HUDEP-2 (cell line): ENCODE results near the gene DUSP22.
"Not testable (repeated sequence)": the region's sequence is repeated elsewhere in the genome, so short reads cannot be mapped to it uniquely, and the experiment has no call there.

Experiments
- DNase-seq, 76 experiments: peaks; one replicate each; lab custom pipeline; 2025; ENCODE audit not compliant: unreplicated experiment in 76 of 76; lab: John Stamatoyannopoulos, UW

The DUSP22 gene

GRCh38 chr6:376827-377640, 84.7 kb downstream of the DUSP22 start:
- DNase-seq = no peak

DNA sequence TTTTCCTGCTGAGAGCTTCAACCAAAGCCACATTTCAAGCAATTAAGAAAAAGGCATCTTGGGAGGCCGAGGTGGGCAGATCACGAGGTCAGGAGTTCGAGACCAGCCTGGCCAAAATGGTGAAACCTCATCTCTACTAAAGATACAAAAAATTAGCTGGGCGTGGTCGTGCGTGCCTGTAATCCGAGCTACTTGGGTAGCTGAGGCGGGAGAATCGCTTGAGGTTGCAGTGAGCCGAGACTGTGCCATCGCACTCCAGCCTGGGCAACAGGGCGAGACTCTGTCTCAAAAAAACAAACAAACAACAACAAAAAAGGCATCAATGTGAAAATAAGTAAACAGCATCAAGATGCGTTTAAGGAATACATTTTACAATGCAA, 85.3 kb downstream of the DUSP22 start:
- DNase-seq = not testable (repeated sequence)

GRCh38 chr6:378090-378957, 86.0 kb downstream of the DUSP22 start:
- DNase-seq = no peak

DNA sequence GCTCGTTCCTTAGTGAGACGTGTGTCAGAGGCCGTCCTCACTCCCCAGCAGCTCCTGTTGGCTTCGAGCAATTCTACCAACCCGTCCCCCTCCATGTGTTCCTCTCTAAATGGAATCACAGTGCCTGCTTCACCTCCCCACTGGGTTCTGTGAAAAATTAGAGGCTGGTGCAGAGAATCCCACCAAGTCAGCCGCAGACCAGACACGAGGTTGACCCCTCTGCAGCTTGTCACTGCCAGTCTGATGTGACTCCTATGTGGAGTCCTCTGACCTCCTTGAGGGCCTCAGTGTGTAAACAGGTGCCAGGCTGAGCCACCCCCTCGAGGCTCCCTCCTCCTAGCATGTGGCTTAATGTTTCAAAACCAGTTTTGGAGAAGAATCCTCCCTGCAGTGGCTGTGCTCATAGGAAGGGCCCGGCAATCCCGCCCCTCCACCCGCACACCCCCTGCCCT, 86.7 kb downstream of the DUSP22 start:
- no peak for DNase-seq

DNA sequence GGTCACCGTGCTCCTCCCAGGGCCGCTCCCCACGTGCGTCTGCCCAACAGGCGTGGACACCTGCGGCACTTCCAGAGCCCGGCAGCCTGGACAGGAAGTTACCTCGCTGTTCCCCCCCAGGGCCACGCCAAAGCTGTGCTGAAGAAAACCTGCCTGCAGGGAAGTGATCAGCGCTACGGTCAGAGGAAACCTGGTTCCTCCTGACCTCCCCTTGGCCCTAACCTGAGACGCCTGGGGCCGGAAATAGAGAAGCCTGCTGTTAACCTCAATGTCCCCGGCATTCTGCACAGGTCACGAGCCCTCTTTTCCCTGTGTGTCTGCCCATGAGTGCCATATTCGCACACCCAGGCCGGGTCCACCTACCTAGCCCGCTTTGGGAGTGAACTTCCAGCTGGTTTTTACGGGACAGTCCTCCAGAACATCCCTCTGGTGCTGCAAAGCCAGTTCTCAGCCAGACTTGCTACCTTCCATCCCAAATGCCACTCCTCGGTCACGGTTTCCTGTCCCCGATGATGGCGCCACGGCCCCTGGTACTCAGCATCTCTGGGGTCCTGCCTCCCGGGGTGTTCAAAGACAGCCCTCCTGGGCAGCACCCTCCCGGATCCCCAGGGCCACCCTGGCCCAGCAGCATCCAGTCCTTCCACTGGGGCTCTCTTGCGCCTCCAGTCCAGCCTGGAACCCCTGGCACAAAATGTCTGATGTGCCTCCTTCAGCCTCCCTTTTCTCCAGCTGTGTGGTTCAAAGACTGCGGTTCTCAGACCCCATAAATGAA, 87.3 kb downstream of the DUSP22 start:
- DNase-seq = no peak

DNA sequence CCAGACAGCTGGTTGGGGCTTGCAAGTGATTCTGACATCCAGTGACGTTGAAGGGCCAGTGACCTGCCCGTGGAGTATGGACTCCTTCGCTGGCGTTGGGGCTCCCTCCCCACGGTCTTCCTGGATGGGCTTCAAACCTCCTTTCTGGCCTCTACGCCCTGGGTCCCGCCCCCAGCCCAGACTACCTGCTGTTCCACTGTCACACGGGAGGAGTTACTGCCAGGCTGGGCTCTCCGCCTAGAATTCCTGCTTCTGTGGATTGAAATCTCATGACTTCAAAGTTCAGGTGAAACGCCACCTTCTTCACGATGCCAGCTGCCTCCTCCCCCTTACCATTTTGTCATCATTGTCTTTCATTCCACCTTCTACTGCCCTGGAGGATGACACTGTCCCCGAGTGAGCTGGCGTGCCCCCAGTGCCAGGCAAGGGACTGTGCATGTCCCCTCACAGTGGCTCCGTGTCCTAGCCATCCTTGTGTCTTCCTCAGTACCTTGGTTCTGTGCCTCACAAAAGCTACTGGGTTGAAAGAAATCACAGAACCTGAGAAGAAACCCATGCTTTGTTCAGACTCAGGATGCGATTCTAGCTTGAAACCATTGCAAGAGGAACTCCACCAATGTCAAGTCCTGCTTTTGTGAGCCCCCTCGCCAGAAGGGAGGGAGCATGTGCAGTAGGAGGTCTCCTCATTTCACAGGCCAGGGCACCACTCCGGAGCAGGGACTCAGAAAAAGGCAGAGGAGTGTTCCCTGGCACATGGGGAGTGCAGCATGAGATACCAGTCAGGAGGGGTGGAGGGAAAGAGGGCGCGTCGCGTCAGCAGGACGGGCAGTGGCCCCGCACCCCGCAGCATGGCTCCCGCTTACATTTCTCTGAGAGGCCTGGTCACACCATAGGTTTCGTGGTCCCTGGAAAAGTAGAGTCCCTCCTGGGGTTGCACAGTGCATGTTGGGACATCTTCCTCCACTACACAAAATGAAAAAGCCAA, 88.2 kb downstream of the DUSP22 start:
- no peak for DNase-seq

DNA sequence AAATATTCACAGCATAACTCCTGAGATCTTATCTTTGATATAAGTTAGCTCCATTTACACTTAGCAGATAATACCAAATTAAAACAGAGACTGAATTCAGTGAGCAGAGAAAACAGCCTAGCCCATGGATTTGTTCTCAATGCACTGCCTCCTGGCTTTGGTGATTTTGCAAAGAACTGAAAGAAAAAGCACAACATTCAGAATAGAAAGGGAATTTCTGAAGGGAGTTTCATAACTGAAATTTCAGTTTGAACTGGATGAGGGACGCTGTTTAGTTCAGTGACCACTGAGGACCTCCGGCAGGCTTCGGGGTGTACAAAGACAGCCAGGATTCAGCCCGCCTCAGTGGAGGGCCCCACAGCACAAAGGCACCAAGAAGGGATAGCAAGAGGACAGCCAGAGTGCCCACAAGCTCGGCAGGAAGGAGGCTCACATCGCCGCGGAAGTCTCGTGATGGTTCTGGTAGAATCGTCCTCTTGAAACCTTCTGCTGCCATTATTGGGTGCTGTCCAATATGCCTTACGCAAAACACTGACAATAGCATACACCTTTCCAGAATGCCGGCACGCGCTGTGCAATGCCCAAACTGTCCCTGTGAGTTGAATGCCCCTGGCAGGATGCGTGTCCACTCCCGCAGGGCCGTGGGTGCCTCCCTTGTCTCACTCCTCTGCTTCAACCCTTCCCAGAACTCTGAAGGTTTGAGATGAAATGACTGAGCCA, 89.6 kb downstream of the DUSP22 start:
- no peak for DNase-seq

DNA sequence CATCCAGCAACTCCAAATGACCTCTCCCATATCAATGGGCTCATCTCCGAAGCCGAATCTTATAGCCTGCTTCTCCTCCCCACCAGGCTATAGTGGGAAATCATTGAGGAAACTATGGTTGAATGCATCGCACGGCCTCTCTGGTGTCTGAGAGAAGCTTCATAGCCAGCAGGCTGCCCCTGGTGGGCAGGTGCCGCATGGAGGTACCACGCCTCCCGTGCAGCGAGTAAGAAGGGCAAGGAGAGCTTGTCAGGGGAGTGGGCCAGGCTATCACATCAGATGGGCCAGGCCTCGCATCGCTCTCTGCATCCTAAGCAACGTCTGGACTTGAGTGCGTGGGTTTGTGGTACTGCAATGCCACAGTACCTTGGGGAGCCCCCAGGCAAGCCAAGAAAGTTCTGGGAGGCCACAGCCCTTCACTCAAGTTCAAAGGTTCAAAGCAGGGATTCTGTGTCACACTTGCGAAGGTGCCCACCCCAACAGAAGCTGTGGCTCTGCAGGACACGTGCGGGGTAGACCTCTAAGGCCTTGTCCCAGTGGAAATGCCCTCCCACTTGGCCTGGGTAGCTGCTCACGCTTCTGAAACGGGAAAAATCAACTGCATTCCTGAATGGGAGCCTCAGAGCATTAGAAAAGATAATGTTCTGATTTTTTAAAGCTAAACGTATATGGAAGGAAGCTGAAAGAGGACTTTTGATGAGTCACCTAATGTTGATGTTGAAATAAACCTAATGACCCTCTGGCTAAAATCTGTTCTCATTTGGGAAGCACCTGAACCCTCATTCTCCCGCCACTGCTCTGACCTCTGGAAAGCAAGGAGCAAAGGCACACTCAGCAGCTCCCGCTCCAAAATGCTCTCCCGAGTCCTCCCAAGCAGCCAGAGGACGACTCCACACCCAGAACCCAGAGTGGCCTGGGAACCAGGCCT, 90.9 kb downstream of the DUSP22 start:
- DNase-seq = no peak

DNA sequence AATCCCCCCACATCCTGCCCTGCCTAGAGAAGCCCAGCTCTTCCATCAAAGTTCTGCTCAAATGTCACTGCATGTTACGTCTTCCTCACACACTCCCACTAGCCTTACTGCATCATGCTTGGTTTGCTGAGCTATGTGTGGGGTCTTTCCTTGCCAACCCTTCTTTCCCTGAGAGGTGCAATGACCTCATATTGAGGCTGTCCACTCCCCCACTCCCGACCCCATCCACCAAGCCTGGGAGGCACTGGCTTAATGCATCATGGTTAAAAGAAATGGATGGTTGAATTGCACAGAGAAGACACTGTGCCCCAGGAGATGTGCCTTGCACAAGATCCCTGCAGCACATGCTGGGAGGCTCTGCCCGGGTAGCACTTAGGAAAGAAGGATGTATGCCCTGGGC, 91.6 kb downstream of the DUSP22 start:
- DNase-seq = no peak

DNA sequence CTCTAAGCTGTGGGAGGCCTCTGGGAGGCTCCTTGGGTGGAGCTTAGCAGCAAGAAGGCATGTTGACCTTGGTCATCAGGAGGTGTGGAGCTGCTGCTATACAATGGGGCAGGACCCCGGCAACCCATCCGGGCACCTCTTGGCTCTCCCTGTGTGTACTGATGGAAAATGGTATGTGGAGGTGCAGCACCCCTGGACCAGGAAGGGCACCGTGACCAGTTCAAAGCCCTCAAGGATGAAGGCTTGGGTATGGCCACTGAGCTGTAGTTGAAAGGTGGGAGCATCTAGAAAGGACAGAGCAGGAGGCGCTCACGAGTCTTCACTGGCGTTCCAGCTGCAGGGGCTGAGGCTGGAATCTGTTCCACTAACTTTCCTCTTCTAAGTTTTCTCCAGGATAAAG, 92.6 kb downstream of the DUSP22 start:
- DNase-seq = no peak

- no peak for DNase-seq
Measured at GRCh38 chr6:385614-386013, 93.3 kb downstream of the DUSP22 start.

DNA sequence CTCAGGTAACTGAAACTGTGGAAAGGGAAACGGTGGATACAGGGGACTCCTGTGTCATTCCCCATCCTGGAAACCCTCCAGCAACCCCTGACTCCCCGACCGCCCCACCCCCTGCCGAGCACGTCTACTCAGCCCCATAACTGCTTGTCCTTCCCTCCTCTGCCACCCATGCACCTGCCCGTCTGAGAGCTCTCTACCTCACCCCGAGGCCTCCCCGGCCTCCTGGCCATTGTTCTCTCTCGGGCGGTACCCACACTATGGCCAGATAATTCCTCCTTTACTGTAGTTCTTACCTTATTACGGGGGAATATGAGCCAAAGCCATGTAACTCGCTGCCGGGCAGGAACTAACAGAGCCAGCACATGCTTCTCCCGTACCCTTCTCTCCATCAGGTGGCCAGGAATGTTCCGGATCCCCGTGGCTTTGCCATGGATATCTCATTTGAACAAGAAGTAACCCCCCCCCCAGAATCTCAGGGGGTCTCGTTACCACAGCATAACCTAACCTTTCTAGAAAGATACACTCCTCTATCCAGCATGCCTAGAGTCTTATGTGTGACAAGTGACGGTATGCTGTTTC, 94.5 kb downstream of the DUSP22 start:
- no peak for DNase-seq

DNA sequence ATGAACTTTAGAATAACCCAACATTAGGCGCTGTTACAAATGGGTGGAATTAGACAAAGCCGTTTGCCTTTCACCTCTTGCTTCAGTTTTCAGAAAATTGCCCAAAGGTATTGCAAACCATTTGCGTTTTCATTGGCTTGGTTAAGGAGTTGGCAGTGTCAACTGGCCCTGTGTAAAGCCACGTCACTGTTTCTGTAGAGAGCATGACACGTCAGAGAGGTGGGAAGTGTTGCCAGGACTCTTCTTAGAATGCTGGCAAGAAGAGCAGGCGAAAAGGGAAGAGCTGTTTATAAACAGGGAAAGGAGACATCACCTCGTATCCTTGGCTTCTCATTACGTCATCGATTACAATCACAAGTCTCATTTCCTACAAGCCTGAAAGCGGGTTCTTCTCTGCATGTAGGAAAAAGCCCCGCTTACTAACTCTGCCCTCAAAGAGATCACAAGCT, 95.0 kb downstream of the DUSP22 start:
- DNase-seq = no peak

GRCh38 chr6:388202-388903, 96.1 kb downstream of the DUSP22 start:
- DNase-seq = no peak

- no peak for DNase-seq
Measured at GRCh38 chr6:389143-389542, 96.9 kb downstream of the DUSP22 start.

DNA sequence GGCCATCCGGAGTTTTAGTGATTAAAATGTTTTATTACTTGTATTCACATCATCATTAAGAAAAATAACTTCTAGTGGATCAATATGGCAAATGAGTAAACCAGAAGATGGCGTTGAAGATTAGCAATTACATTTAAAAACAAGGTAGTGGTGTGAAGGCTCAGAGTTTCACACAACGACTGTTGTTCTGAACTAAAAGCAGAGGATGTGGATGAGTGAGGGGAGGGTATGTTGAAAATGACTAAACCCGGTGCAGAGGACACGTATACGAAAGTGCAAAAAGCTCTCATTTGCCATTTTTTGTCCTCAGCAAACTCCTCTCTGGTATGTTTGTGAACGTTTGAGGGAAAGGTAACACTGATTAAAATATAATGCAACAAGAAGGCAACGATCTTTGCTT, 97.3 kb downstream of the DUSP22 start:
- no peak for DNase-seq

GRCh38 chr6:390914-391558, 98.7 kb downstream of the DUSP22 start:
- DNase-seq = no peak
